PC-9 (cell line): ENCODE data around the gene SMOC2. TPM values are rescaled to one million over a fixed set of nuclear protein-coding genes. Genes with fewer than 3 reads are reported as not detected.

Source experiments
- Bru-seq: library from RNA; stranded (reverse); fragments of 400-500 nt; gene quantifications from one replicate; lab custom pipeline; 2021; lab: Mats Ljungman, UMichigan
- BruChase-seq, 2 experiments: library from RNA; stranded (reverse); fragments of 400-500 nt; gene quantifications; one replicate each; lab custom pipeline; 2021; lab: Mats Ljungman, UMichigan
- BruUV-seq: library from RNA; stranded (reverse); fragments of 400-500 nt; replicated peaks from 2 replicates; lab custom pipeline; 2021; lab: Mats Ljungman, UMichigan
- CTCF ChIA-PET: fragments of 300-600 bp; sonication (Branson Sonifier 250); formaldehyde crosslinking; loops from one replicate; lab custom pipeline; 2022; ENCODE audit warnings: antibody characterized with exemption; lab: Charles Lee
- POLR2A ChIA-PET: fragments of 300-600 bp; sonication (Branson Sonifier 250); formaldehyde crosslinking; loops from one replicate; lab custom pipeline; 2022; ENCODE audit warnings: antibody characterized with exemption; ENCODE audit not compliant: unreplicated experiment; lab: Charles Lee
- DNase-seq, 2 experiments: peaks; one replicate each; pipeline versions ENCODE4 v3.0.0 to v3.0.0-alpha.2; 2015 to 2022; ENCODE audit warnings: mixed read lengths in 1 of 2
- H2AFZ ChIP-seq: fragments of 200-600 bp; sonication (generic); 2 replicates; pipeline ENCODE4 v1.8.1; 2017; ENCODE audit warnings: antibody characterized with exemption
- H3F3A ChIP-seq: fragments of 200-600 bp; sonication (generic); 2 replicates; pipeline ENCODE4 v1.8.1; 2017; ENCODE audit warnings: antibody characterized with exemption, mild to moderate bottlenecking, low read depth; ENCODE audit not compliant: insufficient read depth
- H3K27ac ChIP-seq: fragments of 200-600 bp; sonication (generic); 2 replicates; pipeline ENCODE4 v1.6.1; 2016; ENCODE audit warnings: mixed run types
- H3K27me3 ChIP-seq: fragments of 200-600 bp; sonication (generic); 2 replicates; pipeline ENCODE4 v1.6.1; 2016; ENCODE audit warnings: low read depth, mixed run types; ENCODE audit not compliant: insufficient read depth
- H3K36me3 ChIP-seq: fragments of 200-600 bp; sonication (generic); 2 replicates; pipeline ENCODE4 v1.6.1; 2016; ENCODE audit warnings: low read depth, mixed run types
- H3K4me1 ChIP-seq: fragments of 200-600 bp; sonication (generic); replicated peaks from 2 replicates; pipeline ENCODE4 v1.6.1; 2016; ENCODE audit warnings: mixed run types; ENCODE audit not compliant: insufficient read depth
- H3K4me2 ChIP-seq: fragments of 200-600 bp; sonication (generic); 2 replicates; pipeline ENCODE4 v1.6.1; 2017; ENCODE audit warnings: mixed run types
- H3K4me3 ChIP-seq: fragments of 200-600 bp; sonication (generic); 2 replicates; pipeline ENCODE4 v1.6.1; 2016; ENCODE audit warnings: mixed run types
- H3K79me2 ChIP-seq: fragments of 200-600 bp; sonication (generic); 2 replicates; pipeline ENCODE4 v1.6.1; 2017; ENCODE audit warnings: low read depth, mixed run types
- H3K9me2 ChIP-seq: fragments of 200-600 bp; sonication (generic); 2 replicates; pipeline ENCODE4 v1.8.1; 2017; ENCODE audit warnings: mild to moderate bottlenecking; ENCODE audit not compliant: insufficient read depth
- H3K9me3 ChIP-seq: fragments of 200-600 bp; sonication (generic); 2 replicates; pipeline ENCODE4 v1.8.1; 2016; ENCODE audit warnings: low read depth; ENCODE audit not compliant: insufficient read depth
- H4K20me1 ChIP-seq: fragments of 200-600 bp; sonication (generic); 2 replicates; pipeline ENCODE4 v1.8.1; 2017; ENCODE audit not compliant: insufficient read depth
- EZH2 ChIP-seq: fragments of 200-600 bp; sonication (generic); IDR thresholded peaks from 2 replicates; pipeline ENCODE4 v1.8.0; 2017; ENCODE audit warnings: antibody characterized with exemption, low read depth
- intact Hi-C: fragments of 100-400 bp; cut with micrococcal nuclease; formaldehyde crosslinking; loops from one replicate; pipeline ENCODE4 v1.10.0; 2022; ENCODE audit not compliant: unreplicated experiment
- long read RNA-seq: library from polyadenylated mRNA; stranded (forward); transcript quantifications from one replicate; pipeline ENCODE4 v2.0.0, GENCODE V29; 2022
- total RNA-seq: library from RNA; stranded (reverse); gene quantifications from 2 replicates; pipeline ENCODE4 v1.2.3, GENCODE V29; 2021
- TF ChIP-seq, protein P1 (sequence below): fragments of 200-600 bp; sonication (generic); conservative IDR thresholded peaks from 2 replicates; pipeline ENCODE4 v1.6.1; 2017; ENCODE audit warnings: mixed run types, antibody characterized with exemption, mild to moderate bottlenecking, moderate library complexity

SMOC2 gene, protein sequence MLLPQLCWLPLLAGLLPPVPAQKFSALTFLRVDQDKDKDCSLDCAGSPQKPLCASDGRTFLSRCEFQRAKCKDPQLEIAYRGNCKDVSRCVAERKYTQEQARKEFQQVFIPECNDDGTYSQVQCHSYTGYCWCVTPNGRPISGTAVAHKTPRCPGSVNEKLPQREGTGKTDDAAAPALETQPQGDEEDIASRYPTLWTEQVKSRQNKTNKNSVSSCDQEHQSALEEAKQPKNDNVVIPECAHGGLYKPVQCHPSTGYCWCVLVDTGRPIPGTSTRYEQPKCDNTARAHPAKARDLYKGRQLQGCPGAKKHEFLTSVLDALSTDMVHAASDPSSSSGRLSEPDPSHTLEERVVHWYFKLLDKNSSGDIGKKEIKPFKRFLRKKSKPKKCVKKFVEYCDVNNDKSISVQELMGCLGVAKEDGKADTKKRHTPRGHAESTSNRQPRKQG
- total RNA-seq (not detected in 2 replicates), Bru-seq, nascent RNA (percentile 0 among the genes with signal in this experiment), BruChase-seq, experiment 1, labeled RNA remaining after a 2-hour chase (percentile 0 among the genes with signal in this experiment), BruChase-seq, experiment 2, labeled RNA remaining after a 6-hour chase (percentile 0 among the genes with signal in this experiment)
- long read RNA-seq: 0 reads

DNA sequence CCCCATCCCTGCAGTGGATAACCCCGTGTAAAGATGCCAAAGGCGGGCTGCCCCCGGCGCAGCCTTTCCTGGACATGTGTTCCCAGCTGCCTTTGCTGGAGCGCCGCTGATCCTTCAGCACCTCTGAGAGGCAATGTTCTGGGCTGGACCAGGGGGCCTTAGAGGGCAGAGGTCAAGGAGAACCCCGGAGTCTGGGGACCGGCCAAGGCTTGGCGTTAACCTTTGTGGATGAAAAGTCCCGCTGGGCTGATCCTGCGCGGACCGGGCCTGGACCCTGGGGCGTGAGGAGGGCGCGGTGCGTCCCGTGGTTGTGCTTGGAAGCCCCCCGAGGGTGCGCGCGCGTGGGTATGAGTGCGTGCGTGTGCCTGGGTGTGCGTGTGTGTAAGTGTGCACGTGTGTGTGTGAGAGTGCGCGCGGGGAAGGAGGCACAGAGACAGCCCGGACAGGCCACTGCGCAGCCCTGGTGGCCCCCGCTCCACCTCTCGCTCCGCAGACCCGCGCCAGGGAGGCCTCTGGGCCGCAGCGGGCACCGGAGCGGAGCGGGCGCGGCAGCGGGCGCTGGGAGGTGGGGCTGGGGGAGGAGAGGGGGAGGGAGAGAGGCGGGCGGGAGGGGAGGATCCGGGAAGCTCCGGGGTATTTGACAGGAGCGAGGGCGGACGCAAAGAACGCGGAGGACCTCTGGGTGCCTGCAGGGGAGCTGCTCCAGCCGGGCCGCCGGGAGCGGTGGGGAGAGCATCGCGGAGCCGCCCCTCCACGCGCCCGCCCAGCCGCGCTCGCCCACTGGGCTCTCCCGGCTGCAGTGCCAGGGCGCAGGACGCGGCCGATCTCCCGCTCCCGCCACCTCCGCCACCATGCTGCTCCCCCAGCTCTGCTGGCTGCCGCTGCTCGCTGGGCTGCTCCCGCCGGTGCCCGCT is at the start of gene SMOC2:
Gene SMOC2 (plus strand): TSS at position 665 of the 914 bp plus-strand sequence. CDS start 187 bp downstream, at position 852.
- intact Hi-C loops: no loop called here
- Histone ChIP-seq H3K27me3 (peaks cover 90% of the 10 kb centered on the region), H3K4me2 (no peak within 1 kb of the TSS), H2AFZ (no peak within 1 kb of the TSS), H3K9me2 (no peaks in the 10 kb centered on the region), H3K9me3 (no peaks in the 10 kb centered on the region), H3K27ac (no peak within 1 kb of the TSS), H3K79me2 (no peaks in the 10 kb centered on the region), H4K20me1 (no peaks in the 10 kb centered on the region), H3K4me3 (no peak within 1 kb of the TSS), H3K36me3 (no peaks in the 10 kb centered on the region), H3F3A (no peaks in the 10 kb centered on the region), H3K4me1 (no peaks in the 10 kb centered on the region)
- BruUV-seq: no TSS peak
- no peak for TF ChIP-seq EZH2
- TF ChIP-seq, protein P1, sequence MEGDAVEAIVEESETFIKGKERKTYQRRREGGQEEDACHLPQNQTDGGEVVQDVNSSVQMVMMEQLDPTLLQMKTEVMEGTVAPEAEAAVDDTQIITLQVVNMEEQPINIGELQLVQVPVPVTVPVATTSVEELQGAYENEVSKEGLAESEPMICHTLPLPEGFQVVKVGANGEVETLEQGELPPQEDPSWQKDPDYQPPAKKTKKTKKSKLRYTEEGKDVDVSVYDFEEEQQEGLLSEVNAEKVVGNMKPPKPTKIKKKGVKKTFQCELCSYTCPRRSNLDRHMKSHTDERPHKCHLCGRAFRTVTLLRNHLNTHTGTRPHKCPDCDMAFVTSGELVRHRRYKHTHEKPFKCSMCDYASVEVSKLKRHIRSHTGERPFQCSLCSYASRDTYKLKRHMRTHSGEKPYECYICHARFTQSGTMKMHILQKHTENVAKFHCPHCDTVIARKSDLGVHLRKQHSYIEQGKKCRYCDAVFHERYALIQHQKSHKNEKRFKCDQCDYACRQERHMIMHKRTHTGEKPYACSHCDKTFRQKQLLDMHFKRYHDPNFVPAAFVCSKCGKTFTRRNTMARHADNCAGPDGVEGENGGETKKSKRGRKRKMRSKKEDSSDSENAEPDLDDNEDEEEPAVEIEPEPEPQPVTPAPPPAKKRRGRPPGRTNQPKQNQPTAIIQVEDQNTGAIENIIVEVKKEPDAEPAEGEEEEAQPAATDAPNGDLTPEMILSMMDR: no peak
- POLR2A ChIA-PET: no interaction called here
- CTCF ChIA-PET: no interaction called here
- DNase-seq: no peak

DNA sequence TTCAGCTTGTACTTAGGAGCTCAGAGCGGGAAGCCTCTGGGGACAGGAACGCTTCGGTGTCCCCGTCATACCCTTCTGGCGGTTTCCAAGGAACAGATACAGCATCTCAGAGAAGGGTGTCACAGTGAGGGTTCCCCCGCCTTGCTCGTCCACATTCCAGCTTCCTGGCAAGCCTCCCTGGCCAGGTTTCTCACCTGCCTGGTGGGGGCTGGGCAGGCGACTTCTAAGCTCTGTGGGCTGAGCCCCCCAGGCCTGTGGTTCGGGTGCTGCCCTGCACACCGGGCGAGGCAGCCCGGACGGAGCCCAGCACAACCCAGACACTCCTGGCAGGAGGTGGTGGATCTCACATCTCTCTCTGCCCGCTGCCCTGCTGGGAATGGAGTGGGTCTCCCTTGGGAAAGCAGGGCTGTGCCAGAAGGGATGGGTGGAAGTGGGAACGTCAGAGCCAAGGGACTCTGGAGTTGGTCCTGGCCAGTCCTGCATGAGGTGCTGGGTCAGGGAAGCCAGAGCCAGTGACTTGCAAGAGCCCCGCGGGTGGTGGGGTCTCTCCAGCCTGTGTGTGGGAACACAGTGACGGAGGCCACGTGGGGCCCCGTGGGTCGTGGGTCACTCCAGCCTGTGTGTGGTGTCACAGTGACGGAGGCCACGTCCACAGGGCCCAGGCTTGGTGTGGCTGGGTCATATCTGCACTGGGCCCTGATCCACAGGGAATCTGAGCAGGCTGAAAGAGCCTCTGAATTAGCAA is 47.7 kb upstream of the SMOC2 start:
- Histone ChIP-seq H3K9me3 (no peaks in the 10 kb centered on the region), H2AFZ (no peak overlapping the region), H3K4me1 (no peaks in the 10 kb centered on the region), H3K9me2 (no peaks in the 10 kb centered on the region), H4K20me1 (no peaks in the 10 kb centered on the region), H3K79me2 (no peaks in the 10 kb centered on the region), H3K4me3 (no peak overlapping the region), H3K36me3 (no peaks in the 10 kb centered on the region), H3F3A (no peaks in the 10 kb centered on the region), H3K27ac (no peak overlapping the region), H3K4me2 (no peak overlapping the region), H3K27me3 (peaks cover 87% of the 10 kb centered on the region)
- intact Hi-C loops: no loop called here
- CTCF ChIA-PET: no interaction called here
- POLR2A ChIA-PET: no interaction called here
- no TSS peak for BruUV-seq
- no peak for DNase-seq
- TF ChIP-seq, protein P1: no peak
- TF ChIP-seq EZH2: no peak
